Right lobe of liver (tissue), 6 donors: Measurements from ENCODE around the gene CFAP126. TPM values are rescaled to one million over a fixed set of nuclear protein-coding genes. Genes with fewer than 3 reads are reported as not detected.
"Not testable (repeated sequence)": the region's sequence is repeated elsewhere in the genome, so short reads cannot be mapped to it uniquely, and the experiment has no call there.

Source experiments
- ATAC-seq, 4 donors: fragments of 200-7000 bp; cut with Tn5 transposase; one replicate each; pipeline ENCODE4 v1.9.1; 2020; ENCODE audit warnings: mild to moderate bottlenecking in 4 of 4, moderate library complexity in 4 of 4
- DNase-seq, 3 donors: peaks; one replicate each; pipeline ENCODE4 v3.0.0-alpha.2; 2020
- H3K27ac ChIP-seq, 3 donors: fragments of 200-600 bp; one replicate each; pipeline ENCODE4 v1.8.0; 2022
- H3K27me3 ChIP-seq, 2 donors: fragments of 200-600 bp; one replicate each; pipeline ENCODE4 v1.8.0; 2022
- H3K36me3 ChIP-seq, 4 donors: fragments of 200-600 bp; sonication (generic) in 1 of 4; one replicate each; pipeline versions ENCODE4 v1.5.1 to v1.8.0; 2017 to 2022; ENCODE audit warnings: control low read depth in 1 of 4
- H3K4me1 ChIP-seq, 4 donors: fragments of 200-600 bp; sonication (generic) in 1 of 4; one replicate each; pipeline versions ENCODE4 v1.5.1 to v1.8.0; 2017 to 2022; ENCODE audit warnings: control low read depth in 1 of 4
- H3K4me3 ChIP-seq, 3 donors: fragments of 200-600 bp; one replicate each; pipeline ENCODE4 v1.8.0; 2022
- H3K9me3 ChIP-seq, 4 donors: fragments of 200-600 bp; sonication (generic) in 1 of 4; one replicate each; pipeline versions ENCODE4 v1.5.1 to v1.8.0; 2017 to 2022; ENCODE audit warnings: control low read depth in 1 of 4
- POLR2A ChIP-seq: fragments of 450-650 bp; IDR thresholded peaks from one replicate; pipeline ENCODE4 v1.6.1; 2017; ENCODE audit warnings: antibody characterized with exemption, mild to moderate bottlenecking
- WGBS: methylation state at CpG from one replicate; pipeline ENCODE4 v1.1.6; 2018; ENCODE audit warnings: low coverage, low lambda C conversion rate; ENCODE audit not compliant: insufficient coverage; ENCODE audit errors: missing lambda C conversion rate; 5-methylcytosine and 5-hydroxymethylcytosine counted together
- intact Hi-C, 2 donors: fragments of 100-400 bp; cut with DNase I; formaldehyde crosslinking; loops; one replicate each; pipeline versions ENCODE4 v1.11.2 to v1.14.1; 2022
- total RNA-seq, 6 experiments: library from RNA; depleted of rRNA in 2 of 6; stranded (reverse); fragments of >200 nt in 2 of 6; fragmentation: NEBNext Ultra II Directional in 3 of 6; extraction: Animal tissue kit (Norgen Biotek cat#: 25700) in 3 of 6; gene quantifications; one replicate each; pipeline versions ENCODE4 v1.1.0 to v1.2.4, GENCODE V29; 2016 to 2023
- TF ChIP-seq, protein P1 (sequence below), 4 donors: fragments of 200-600 bp in 3 of 4; fragments of 450-650 bp in 1 of 4; IDR thresholded peaks; one replicate each; pipeline versions ENCODE4 v1.5.1 to v1.8.0; 2016 to 2022; ENCODE audit warnings: antibody characterized with exemption in 4 of 4, mild to moderate bottlenecking in 2 of 4
- donor health status: DM: no; HTN: yes; CAD: no.
- donor health status: DM: no; HTN: no; CAD: no.
- donor health status: DM: no; HTN: no; CAD: no.
- donor health status: DM: no; HTN: yes; CAD: no.
- donor health status: DM: no; HTN: yes; CAD: no.

CFAP126 gene
- total RNA-seq, 6 experiments from 2014 or later = not detected

DNA sequence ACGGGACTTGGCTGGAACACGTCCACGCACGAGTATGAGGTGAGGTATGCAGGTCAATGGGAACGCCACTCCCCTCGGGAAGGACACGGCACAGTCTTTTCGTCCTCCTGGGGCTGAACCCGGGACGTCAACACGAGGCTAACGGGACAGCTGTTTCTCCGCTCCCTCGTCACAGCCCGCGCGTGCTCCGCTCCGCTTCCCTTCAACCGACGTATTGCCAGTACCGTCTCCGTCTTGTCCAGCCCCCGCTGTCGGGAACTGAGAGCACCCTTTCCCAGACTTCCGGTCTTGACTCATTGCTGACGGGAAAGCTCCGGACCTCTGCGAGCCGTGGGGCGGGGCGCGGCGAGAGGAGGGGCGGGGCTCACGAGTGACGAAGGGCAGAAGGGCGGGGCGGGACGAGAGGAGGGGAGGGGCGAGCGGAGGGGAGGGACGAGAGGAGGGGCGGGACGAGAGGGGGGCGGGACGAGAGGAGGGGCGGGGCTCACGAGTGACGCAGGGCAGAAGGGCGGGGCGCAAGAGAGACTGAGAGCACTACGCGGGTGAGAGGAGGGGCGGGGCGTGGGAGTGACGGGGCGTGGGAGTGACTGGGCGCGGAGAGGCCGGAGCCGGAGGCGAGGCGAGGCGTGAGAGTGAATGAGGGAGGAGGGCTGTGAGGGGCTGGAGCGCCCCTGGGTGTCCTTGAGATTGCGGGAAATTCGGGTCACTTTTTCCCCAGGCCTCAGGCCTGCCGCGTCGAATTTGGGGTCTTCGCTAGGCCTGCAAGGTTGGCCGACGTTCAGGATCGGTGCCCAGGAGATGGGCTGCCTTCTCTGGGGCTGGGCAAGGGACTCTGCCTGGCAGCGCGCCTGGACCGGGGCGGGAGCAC, 22.2 kb upstream of the CFAP126 start:
- H3K27ac ChIP-seq = peak overlapping the region; percentile 84 to 93 (median 86)
- TF ChIP-seq, protein P1, sequence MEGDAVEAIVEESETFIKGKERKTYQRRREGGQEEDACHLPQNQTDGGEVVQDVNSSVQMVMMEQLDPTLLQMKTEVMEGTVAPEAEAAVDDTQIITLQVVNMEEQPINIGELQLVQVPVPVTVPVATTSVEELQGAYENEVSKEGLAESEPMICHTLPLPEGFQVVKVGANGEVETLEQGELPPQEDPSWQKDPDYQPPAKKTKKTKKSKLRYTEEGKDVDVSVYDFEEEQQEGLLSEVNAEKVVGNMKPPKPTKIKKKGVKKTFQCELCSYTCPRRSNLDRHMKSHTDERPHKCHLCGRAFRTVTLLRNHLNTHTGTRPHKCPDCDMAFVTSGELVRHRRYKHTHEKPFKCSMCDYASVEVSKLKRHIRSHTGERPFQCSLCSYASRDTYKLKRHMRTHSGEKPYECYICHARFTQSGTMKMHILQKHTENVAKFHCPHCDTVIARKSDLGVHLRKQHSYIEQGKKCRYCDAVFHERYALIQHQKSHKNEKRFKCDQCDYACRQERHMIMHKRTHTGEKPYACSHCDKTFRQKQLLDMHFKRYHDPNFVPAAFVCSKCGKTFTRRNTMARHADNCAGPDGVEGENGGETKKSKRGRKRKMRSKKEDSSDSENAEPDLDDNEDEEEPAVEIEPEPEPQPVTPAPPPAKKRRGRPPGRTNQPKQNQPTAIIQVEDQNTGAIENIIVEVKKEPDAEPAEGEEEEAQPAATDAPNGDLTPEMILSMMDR (IDR thresholded peaks at IDR 0.05) = no peak
- TF ChIP-seq POLR2A = peak; percentile 88
- H3K27me3 ChIP-seq = no peaks in the 10 kb centered on the region
- intact Hi-C loops = loop anchor here in 1 of 2 donors (10.0 kb wide), 1 partner anchor 195 kb away; the partner anchor contains the start of gene ADAMTS4
- peak overlapping the region; percentile 50 to 62 (median 57) for H3K4me3 ChIP-seq
- DNase-seq (peak; percentile 98 to 99 (median 99)), ATAC-seq (peak; percentile 86 to 95 (median 94))
- no peaks in the 10 kb centered on the region for H3K36me3 ChIP-seq
- WGBS = under 1% methylated on average over 41 of the region's 79 CpGs
- no peaks in the 10 kb centered on the region for H3K9me3 ChIP-seq
- peaks cover 0 to 4% (median 0%) of the 10 kb centered on the region in 4 donors for H3K4me1 ChIP-seq

DNA sequence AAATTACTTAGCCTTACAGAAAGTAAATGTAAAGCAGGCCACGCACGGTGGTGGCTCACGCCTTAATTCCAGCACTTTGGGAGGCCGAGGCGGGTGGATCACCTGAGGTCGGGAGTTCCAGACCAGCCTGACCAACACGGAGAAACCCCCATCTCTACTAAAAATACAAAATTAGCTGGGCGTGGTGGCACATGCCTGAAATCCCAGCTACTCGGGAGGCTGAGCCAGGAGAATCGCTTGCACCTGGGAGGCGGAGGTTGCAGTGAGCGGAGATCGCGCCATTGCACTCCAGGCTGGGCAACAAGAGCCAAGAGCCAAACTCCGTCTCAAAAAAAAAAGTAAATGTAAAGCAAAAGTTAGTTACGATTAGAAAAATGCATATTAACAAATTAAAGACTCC, 21.5 kb upstream of the CFAP126 start:
- H3K27ac ChIP-seq = peak overlapping the region; percentile 84 to 93 (median 86)
- H3K4me1 ChIP-seq, DNase-seq, ATAC-seq, H3K27me3 ChIP-seq, H3K9me3 ChIP-seq, H3K36me3 ChIP-seq: not testable (repeated sequence)
- peak overlapping the region; percentile 13 to 53 (median 48) for H3K4me3 ChIP-seq
- intact Hi-C loops = loop anchor here in 1 of 2 donors (10.0 kb wide), 1 partner anchor 194 kb away; the partner anchor contains the start of gene ADAMTS4
- WGBS = 71% methylated on average over 14 of the region's 16 CpGs

DNA sequence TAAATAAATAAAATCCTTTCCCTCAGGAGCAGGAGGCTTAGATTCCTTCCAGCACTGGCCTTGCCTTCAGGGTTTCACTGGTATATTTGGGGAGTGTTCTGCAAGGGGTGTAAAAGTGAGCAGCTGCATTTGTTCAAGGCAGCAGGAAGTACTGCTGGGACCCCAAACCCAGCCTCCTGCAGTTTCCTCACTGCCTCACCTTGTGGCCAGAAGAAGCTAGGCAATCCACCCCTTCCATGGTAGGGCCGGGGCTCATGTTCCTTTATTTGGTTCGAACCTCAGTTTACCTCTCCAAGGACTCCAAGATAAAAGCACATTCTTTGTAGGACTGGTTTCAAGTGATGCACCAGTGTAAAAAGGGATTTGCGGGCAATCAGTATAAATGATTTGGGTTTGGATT, 21.0 kb upstream of the CFAP126 start:
- DNase-seq = no peak
- intact Hi-C loops = loop anchor here in 1 of 2 donors (10.0 kb wide), 1 partner anchor 194 kb away; the partner anchor contains the start of gene ADAMTS4
- Histone ChIP-seq H3K27me3 (no peaks in the 10 kb centered on the region), H3K4me3 (no peak overlapping the region), H3K27ac (no peak overlapping the region), H3K4me1 (peaks cover 0 to 4% (median 0%) of the 10 kb centered on the region in 4 donors), H3K9me3 (no peaks in the 10 kb centered on the region), H3K36me3 (no peaks in the 10 kb centered on the region)
- ATAC-seq = no peak
- TF ChIP-seq, protein P1 (IDR thresholded peaks at IDR 0.05) = no peak
- no peak for TF ChIP-seq POLR2A
- WGBS = 98% methylated on average over 3 of the region's 3 CpGs

DNA sequence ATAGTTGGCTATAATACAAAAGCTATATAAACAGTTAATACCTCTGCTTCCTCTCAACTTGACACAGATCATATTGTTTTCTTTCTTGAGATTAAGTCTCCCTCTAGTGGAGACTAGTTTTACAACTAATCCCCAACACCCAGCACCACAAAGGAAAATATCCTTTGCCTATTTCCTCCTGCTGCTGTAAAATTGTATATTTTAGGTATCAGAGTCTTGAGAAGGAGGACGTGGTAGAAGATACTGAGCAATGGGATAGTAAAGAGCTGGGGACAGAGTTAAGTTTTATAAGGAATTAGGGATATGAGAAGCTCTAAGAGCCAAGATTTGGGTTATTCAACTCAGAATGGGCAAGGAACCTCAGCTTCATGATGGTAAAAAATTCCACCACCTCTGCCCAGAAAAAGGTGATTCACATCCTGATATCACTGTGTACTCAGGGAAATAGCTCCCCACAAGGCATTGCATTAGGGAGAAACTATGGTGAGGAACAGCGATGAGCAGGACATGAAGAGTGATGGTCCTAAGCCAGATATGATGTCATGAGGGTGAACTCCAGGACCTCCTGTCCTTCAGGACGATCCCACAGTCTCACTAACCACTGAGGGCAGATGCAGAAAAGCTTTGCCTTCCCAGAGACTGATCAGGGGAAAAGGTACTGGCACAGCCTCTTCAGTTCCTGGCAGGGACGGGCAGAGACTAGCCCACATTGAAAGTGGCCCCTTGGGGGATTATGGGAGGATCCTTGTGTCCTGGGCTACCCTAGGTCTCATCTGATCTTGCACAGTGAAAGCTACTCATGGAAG, 14.7 kb upstream of the CFAP126 start:
- ATAC-seq = peak; percentile 82 to 94 (median 92)
- Histone ChIP-seq H3K36me3 (no peaks in the 10 kb centered on the region), H3K4me1 (no peaks in the 10 kb centered on the region), H3K27ac (peak overlapping the region in 1 of 3 donors; percentile 9), H3K4me3 (no peak overlapping the region), H3K9me3 (no peaks in the 10 kb centered on the region), H3K27me3 (no peaks in the 10 kb centered on the region)
- 11% methylated on average over 3 of the region's 4 CpGs for WGBS
- intact Hi-C loops = loop anchor here in 1 of 2 donors (10.0 kb wide), 1 partner anchor 188 kb away; the partner anchor contains the start of gene ADAMTS4
- no peak for DNase-seq
- TF ChIP-seq POLR2A = no peak
- TF ChIP-seq, protein P1 (IDR thresholded peaks at IDR 0.05) = peak; percentile 69 to 78 (median 72)
